HUES6 (cell line): ENCODE data around the gene TMEM141.
"Not testable (repeated sequence)": the region's sequence is repeated elsewhere in the genome, so short reads cannot be mapped to it uniquely, and the experiment has no call there.

Experiments used
- H3K27ac ChIP-seq: 2 replicates; pipeline ENCODE4 v1.7.0; 2013; ENCODE audit warnings: low read depth, mild to moderate bottlenecking, low read length, inconsistent platforms
- H3K27me3 ChIP-seq: 2 replicates; pipeline ENCODE4 v1.6.1; 2013; ENCODE audit warnings: low read length; ENCODE audit not compliant: control insufficient read depth, insufficient read depth
- H3K36me3 ChIP-seq: 2 replicates; pipeline ENCODE4 v1.6.1; 2013; ENCODE audit warnings: low read length; ENCODE audit not compliant: control insufficient read depth, insufficient read depth
- H3K4me1 ChIP-seq: 2 replicates; pipeline ENCODE4 v1.6.1; 2013; ENCODE audit warnings: low read length; ENCODE audit not compliant: control insufficient read depth, insufficient read depth
- H3K4me3 ChIP-seq: 2 replicates; pipeline ENCODE4 v1.5.1; 2013; ENCODE audit warnings: low read depth, low read length
- H3K9ac ChIP-seq: one replicate; pipeline ENCODE4 v1.6.1; 2013; ENCODE audit warnings: mild to moderate bottlenecking, low read length
- H3K9me3 ChIP-seq: 2 replicates; pipeline ENCODE4 v1.6.1; 2013; ENCODE audit warnings: low read depth, low read length; ENCODE audit not compliant: control insufficient read depth, insufficient read depth

Gene TMEM141

DNA sequence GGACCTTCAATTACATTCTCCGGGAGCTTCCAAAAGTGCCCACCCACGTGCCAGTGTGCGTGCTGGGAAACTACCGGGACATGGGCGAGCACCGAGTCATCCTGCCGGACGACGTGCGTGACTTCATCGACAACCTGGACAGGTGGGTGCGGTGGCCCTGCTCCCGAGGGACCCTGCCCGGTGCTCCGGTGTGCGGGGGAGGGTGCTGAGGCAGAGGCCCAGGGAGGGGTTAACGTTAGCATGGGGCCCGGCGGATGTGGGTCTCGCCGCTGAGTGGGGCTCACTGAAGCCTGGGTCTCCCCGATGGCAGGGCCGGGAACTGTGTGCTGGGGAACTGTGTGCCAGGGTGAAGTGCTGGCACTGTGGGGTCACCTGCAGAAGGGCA is 40.6 kb downstream of the TMEM141 start:
- no peak overlapping the region for H3K4me3 ChIP-seq
- no peak overlapping the region for H3K27ac ChIP-seq
- H3K36me3 ChIP-seq, result peaks cover 81% of the 10 kb centered on the region
- no peaks in the 10 kb centered on the region for H3K4me1 ChIP-seq
- H3K9ac ChIP-seq, result no peak overlapping the region
- no peaks in the 10 kb centered on the region for H3K27me3 ChIP-seq
- no peaks in the 10 kb centered on the region for H3K9me3 ChIP-seq

DNA sequence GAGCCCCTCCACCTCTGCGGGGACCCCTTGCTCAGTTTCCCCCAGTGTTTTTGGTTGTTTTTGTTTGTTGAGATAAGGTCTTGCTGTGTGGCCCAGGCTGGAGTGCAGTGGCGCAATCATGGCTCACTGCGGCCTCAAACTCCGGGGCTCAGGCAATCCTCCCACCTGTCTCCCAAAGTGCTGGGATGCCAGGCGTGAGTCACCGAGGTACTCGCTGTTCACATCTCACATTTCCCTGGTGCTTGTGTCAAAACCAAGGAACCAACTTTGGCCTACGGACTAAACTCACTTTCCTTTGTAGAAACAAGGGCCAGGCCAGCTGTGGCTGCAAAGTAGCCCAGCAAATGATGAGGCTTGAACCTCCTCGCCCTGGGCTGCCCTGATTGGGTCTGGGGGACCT is 41.4 kb downstream of the TMEM141 start:
- peaks cover 75% of the 10 kb centered on the region for H3K36me3 ChIP-seq
- H3K4me1 ChIP-seq, result no peaks in the 10 kb centered on the region
- no peak overlapping the region for H3K27ac ChIP-seq
- no peaks in the 10 kb centered on the region for H3K27me3 ChIP-seq
- no peak overlapping the region for H3K4me3 ChIP-seq
- no peaks in the 10 kb centered on the region for H3K9me3 ChIP-seq
- H3K9ac ChIP-seq, result no peak overlapping the region

DNA sequence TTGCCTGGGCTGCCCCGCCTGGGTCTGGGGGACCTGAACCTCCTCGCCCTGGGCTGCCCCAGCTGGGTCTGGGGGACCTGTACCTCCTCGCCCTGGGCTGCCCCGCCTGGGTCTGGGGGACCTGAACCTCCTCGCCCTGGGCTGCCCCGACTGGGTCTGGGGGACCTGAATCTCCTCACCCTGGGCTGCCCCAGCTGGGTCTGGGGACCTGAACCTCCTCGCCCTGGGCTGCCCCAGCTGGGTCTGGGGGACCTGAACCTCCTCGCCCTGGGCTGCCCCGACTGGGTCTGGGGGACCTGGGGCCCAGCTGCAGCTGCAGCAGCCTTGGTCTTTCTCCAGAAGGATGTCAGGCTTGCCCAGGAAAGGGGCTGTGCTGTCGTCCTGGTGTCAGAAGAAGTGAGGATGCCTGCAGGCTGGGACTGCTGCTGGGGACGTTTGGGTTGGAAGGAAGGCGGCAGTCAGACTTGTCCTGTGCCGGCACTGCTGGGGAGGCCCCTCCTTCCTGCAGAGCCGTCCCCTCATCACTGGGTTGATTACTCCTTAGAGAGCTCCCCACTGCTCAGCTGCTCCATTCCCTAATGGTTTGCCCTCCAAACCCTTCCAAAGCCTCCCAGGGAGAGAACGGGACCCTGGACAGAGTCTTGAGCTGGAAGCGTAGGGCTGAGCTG is 42.4 kb downstream of the TMEM141 start:
- H3K9ac ChIP-seq, result not testable (repeated sequence)
- peaks cover 74% of the 10 kb centered on the region for H3K36me3 ChIP-seq

DNA sequence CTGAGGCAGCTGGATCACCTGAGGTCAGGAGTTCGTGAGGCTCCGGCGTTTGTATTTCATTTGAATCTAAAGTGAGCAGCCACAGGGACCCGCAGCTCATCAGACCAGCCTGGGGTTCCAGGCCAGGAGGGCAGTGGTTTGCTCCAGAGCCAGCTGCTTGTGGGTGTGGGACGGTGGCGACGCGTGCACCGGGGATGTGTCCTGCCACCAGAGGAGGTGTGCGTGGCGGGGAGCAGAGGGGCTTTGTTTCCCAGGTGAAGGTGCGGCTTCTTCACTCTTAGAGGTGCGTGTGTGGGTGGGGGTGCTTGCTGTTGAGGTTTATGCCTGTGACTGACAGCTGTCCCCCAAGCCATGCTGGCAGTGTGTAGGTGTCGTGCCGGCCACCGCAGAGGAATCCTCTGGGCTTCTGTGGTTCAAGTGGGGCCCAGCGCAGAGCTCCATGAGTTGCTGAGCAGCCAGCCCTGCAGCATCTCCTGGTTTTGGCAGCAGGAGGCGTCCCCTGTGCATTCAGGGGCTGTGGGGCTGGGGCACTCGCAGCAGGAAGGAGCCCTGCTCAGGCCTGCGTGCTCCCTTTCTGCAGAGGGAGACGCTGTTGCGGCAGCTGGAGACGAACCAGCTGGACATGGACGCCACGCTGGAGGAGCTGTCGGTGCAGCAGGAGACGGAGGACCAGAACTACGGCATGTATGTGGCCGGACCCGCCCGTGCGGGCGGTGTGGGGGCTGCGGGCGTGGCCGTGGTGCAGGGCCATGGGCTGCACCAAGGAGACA is 44.2 kb downstream of the TMEM141 start:
- H3K36me3 ChIP-seq, result peaks cover 72% of the 10 kb centered on the region
- H3K9me3 ChIP-seq, result no peaks in the 10 kb centered on the region
- H3K27me3 ChIP-seq, result no peaks in the 10 kb centered on the region
- H3K27ac ChIP-seq, result no peak overlapping the region
- H3K9ac ChIP-seq, result no peak overlapping the region
- no peak overlapping the region for H3K4me3 ChIP-seq
- peaks cover 11% of the 10 kb centered on the region for H3K4me1 ChIP-seq

More for the DNA sequence above, 42.4 kb downstream of the TMEM141 start:
- not testable (repeated sequence) for H3K4me3 ChIP-seq, H3K27ac ChIP-seq, H3K4me1 ChIP-seq, H3K9me3 ChIP-seq, H3K27me3 ChIP-seq

DNA sequence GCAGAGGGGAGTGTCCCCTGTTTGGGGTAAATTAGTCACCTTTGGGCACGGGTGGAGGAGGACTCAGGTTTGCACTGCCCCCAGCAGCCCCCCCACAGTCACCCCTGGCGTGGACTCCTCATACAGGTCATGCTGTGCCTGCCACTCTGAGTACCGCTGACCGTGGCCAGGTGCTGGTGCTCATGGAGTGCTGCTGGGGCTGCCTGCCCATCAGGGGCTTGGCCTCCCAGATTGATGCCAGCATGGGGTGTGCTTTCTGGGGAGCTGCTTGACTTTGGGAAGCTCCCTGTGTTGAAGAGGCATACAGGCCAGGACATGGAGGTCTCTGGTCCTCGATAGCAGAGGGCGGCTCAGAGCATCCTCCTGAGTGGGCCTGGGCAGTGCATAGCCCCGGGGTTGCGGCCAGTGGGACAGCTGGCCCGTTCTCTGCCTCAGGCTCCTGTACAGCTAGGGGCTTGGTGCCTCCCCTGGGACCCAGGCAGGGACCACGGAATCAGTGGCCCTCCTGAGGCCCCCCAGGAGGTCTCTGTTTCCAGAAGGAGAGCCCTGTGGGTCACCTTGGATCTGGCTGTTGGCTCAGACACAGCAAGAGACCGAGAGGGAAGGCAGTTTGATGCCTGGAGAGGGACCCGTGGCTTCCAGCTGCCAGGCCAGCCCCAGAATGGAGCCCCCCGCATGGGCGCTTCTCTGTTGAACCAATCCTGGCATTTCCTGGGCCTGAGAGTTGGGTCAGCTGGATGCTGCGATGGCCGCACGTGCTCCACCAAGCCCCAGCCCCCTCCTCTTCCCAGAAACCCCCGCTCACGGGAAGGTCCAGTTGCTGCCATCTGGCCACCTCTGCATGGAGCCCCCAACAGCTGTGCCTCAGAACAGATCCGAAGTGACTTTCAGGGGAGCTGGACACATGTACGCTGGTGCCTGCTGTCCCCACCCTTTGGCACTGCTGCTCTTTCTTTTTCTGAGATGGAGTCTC is 45.1 kb downstream of the TMEM141 start:
- Histone ChIP-seq H3K4me3 (no peak overlapping the region), H3K9ac (no peak overlapping the region), H3K27ac (no peak overlapping the region), H3K4me1 (peaks cover 20% of the 10 kb centered on the region), H3K27me3 (no peaks in the 10 kb centered on the region), H3K36me3 (peaks cover 64% of the 10 kb centered on the region), H3K9me3 (no peaks in the 10 kb centered on the region)

DNA sequence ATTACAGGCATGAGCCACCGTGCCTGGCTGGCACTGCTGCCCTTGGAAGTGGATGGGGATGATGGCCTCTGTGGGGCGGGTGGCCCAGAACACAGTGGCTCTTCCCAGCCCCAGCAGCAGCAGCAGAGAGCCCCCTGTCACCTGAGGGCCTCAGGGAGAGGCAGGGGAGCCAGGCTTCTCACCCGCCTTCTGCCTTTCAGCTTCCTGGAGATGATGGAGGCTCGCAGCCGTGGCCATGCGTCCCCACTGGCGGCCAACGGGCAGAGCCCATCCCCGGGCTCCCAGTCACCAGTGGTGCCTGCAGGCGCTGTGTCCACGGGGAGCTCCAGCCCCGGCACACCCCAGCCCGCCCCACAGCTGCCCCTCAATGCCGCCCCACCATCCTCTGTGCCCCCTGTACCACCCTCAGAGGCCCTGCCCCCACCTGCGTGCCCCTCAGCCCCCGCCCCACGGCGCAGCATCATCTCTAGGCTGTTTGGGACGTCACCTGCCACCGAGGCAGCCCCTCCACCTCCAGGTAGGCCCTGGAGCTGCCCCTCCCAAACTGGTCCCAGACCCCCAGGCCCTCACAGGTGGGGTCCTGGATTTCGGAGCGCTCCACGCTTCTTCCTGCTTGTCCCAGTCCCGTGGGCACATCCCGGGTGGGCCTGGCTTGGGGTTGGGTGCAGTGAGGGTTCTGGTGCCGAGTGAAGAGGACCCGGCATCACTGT is 46.2 kb downstream of the TMEM141 start:
- H3K9ac ChIP-seq, result no peak overlapping the region
- peaks cover 26% of the 10 kb centered on the region for H3K4me1 ChIP-seq
- no peak overlapping the region for H3K27ac ChIP-seq
- H3K9me3 ChIP-seq, result no peaks in the 10 kb centered on the region
- no peak overlapping the region for H3K4me3 ChIP-seq
- peaks cover 53% of the 10 kb centered on the region for H3K36me3 ChIP-seq
- no peaks in the 10 kb centered on the region for H3K27me3 ChIP-seq

DNA sequence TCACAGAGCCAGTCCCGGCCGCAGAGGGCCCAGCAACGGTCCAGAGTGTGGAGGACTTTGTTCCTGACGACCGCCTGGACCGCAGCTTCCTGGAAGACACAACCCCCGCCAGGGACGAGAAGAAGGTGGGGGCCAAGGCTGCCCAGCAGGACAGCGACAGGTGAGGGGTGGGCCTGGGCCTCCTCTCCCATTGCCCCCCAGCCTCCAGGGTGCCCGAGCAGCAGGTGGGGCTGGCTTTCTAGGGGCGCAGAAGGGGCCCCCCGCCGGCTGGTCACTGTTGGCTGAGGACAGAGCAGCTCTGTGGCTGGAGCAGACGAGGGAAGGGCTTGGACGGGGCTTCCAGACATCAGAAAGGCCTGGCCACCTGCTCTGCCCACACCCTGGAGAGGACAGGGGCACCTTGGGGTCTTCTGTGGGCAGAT is 46.7 kb downstream of the TMEM141 start:
- H3K9me3 ChIP-seq, H3K27ac ChIP-seq, H3K4me3 ChIP-seq, H3K27me3 ChIP-seq, H3K9ac ChIP-seq: not testable (repeated sequence)
- peaks cover 48% of the 10 kb centered on the region for H3K36me3 ChIP-seq
- H3K4me1 ChIP-seq, result peaks cover 30% of the 10 kb centered on the region

DNA sequence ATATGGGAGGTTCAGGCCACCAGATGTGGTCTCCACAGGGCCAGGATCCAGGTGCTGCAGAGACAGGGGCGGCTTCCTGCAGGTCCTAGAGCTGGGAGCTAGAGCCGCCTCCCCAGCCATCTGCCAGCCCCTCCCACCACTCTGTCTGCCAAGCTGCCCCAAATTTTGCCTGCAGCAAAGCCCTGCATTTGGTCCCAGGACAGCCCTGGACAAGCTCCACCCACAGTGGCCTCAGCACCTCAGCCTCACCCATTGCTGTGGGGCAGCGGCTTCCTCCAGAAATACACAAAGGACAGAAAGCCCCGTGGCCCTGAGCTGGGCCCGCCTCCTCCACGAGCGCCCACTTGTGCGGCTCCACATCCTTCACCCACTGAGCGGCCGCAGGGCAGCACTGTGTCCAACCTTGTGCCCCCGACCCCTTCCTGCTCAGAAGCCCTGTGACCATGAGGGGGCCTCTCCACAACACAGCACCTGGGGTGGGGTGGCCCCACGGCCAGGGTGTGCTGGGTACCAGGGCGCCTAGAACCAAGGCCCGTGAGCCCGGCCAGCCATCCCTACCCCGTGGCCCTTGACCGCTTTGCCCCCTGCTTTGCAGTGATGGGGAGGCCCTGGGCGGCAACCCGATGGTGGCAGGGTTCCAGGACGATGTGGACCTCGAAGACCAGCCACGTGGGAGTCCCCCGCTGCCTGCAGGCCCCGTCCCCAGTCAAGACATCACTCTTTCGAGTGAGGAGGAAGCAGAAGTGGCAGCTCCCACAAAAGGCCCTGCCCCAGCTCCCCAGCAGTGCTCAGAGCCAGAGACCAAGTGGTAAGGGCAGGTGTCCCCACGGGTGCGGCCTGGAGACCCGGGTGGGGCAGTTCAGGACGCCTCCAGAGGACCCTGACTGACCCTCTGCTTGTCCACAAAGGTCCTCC is 47.4 kb downstream of the TMEM141 start:
- H3K9me3 ChIP-seq, result no peaks in the 10 kb centered on the region
- peaks cover 30% of the 10 kb centered on the region for H3K4me1 ChIP-seq
- H3K27me3 ChIP-seq, result no peaks in the 10 kb centered on the region
- peaks cover 47% of the 10 kb centered on the region for H3K36me3 ChIP-seq
- H3K9ac ChIP-seq, result no peak overlapping the region
- no peak overlapping the region for H3K4me3 ChIP-seq
- H3K27ac ChIP-seq, result no peak overlapping the region

DNA sequence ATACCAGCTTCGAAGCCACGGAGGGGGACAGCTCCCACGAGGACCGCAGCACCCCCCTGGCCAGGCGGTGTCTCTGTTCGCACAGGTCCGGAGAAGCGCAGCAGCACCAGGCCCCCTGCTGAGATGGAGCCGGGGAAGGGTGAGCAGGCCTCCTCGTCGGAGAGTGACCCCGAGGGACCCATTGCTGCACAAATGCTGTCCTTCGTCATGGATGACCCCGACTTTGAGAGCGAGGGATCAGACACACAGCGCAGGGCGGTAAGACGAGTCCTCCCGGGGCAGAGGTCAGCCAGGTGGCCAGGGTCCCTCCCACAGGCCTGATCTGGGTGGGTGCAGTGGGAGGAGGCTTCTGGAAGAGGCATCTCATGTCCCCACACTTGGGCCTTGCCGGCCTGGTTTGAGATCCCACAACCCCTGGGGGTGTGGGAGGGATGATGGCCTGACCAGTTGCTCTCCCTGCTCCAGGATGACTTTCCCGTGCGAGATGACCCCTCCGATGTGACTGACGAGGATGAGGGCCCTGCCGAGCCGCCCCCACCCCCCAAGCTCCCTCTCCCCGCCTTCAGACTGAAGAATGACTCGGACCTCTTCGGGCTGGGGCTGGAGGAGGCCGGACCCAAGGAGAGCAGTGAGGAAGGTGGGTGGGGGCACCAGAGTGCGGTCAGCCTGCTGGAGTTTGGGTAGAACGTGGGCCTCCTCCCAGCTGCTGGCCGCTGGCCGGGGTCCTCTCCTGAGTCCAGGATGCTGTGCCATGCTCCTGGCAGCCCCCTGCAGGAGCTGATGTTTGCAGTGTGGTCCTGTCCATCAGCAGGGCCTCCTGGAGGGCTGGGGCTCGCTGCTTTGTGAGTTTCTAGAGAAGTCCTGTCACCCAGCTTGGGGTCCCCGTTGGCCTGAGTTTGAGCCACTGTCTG is 48.3 kb downstream of the TMEM141 start:
- Histone ChIP-seq H3K9ac (no peak overlapping the region), H3K27me3 (no peaks in the 10 kb centered on the region), H3K36me3 (peaks cover 42% of the 10 kb centered on the region), H3K27ac (0 out of 2 replicates have a peak overlapping the region, but pooled peaks have one; percentile 0), H3K4me1 (peaks cover 30% of the 10 kb centered on the region), H3K9me3 (no peaks in the 10 kb centered on the region), H3K4me3 (no peak overlapping the region)
